Tibial nerve (tissue), 4 donors: ENCODE results near the gene ATP9B.

Experiments used
- EP300 ChIP-seq, 2 donors: sonication (generic); formaldehyde crosslinking; IDR thresholded peaks; one replicate each; pipeline ENCODE4 v1.6.1; 2017; ENCODE audit warnings: antibody characterized with exemption in 2 of 2, mild to moderate bottlenecking in 1 of 2
- POLR2A ChIP-seq, 2 donors: fragments of 450-650 bp; IDR thresholded peaks; one replicate each; pipeline ENCODE4 v1.6.1; 2017; ENCODE audit warnings: antibody characterized with exemption in 2 of 2, mild to moderate bottlenecking in 2 of 2, moderate library complexity in 2 of 2
- TF ChIP-seq, protein P1 (sequence below), 5 experiments: fragments of 200-600 bp in 3 of 5; fragments of 450-650 bp in 2 of 5; sonication (generic) in 3 of 5; IDR thresholded peaks; one replicate each; pipeline ENCODE4 v1.5.1; 2016 to 2019; ENCODE audit warnings: antibody characterized with exemption in 5 of 5, mild to moderate bottlenecking in 3 of 5, moderate library complexity in 2 of 5

DNA sequence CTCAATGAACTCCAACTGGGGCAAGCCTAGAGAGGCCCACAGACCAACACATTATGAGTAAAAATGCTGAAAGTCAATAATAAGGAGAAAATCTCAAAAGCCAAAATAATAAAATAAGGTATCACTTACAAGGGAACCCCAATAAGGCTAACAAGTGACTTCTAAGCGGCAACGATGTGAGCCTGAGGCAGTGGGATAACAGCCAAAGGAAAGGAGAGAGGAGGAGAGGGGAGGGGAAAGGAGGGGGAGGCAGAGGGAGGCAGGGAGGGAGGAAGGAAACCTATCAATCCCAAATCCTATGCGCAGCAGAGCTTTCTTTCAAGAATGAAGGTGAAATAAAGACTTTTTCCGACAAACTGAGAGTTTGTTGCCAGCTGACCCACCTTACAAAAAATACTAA is 320.5 kb downstream of the ATP9B start:
- TF ChIP-seq POLR2A (IDR thresholded peaks at IDR 0.05), result no peak
- TF ChIP-seq, protein P1, sequence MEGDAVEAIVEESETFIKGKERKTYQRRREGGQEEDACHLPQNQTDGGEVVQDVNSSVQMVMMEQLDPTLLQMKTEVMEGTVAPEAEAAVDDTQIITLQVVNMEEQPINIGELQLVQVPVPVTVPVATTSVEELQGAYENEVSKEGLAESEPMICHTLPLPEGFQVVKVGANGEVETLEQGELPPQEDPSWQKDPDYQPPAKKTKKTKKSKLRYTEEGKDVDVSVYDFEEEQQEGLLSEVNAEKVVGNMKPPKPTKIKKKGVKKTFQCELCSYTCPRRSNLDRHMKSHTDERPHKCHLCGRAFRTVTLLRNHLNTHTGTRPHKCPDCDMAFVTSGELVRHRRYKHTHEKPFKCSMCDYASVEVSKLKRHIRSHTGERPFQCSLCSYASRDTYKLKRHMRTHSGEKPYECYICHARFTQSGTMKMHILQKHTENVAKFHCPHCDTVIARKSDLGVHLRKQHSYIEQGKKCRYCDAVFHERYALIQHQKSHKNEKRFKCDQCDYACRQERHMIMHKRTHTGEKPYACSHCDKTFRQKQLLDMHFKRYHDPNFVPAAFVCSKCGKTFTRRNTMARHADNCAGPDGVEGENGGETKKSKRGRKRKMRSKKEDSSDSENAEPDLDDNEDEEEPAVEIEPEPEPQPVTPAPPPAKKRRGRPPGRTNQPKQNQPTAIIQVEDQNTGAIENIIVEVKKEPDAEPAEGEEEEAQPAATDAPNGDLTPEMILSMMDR (IDR thresholded peaks at IDR 0.05), result no peak
- no peak for TF ChIP-seq EP300 (IDR thresholded peaks at IDR 0.05)
